ENCODE measurements around the gene TPM2. TPM values are rescaled to one million over a fixed set of nuclear protein-coding genes. Genes with fewer than 3 reads are reported as not detected.

TPM2 gene
- total and polyA plus RNA-seq, 10 of the 15 experiments (the other 5 are each of a cell fraction or from before 2014, with no cell fraction given), result 0.11 to 9.3 (median 1.1) TPM

DNA sequence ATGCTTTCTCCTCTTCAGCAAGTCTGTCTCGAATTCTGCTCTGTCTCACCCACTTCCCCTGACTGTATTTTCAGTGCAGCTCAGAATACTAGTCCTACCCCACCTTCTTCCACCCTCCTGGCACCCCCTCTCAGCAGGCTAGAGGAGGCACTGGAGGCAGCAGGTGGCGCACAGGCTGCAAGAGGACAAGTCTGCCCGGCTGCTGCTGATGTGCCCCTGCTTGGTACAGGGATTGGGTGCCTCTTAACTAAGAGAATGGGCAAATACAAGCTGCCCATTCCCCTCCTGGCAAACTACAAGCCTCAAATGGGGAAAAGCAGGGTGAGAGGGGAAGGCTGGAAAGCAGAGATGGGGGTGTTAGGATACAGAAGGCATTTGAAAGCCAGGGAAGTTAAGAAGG, 37.2 kb upstream of the TPM2 start (continued):
- TF ChIP-seq, protein P1, sequence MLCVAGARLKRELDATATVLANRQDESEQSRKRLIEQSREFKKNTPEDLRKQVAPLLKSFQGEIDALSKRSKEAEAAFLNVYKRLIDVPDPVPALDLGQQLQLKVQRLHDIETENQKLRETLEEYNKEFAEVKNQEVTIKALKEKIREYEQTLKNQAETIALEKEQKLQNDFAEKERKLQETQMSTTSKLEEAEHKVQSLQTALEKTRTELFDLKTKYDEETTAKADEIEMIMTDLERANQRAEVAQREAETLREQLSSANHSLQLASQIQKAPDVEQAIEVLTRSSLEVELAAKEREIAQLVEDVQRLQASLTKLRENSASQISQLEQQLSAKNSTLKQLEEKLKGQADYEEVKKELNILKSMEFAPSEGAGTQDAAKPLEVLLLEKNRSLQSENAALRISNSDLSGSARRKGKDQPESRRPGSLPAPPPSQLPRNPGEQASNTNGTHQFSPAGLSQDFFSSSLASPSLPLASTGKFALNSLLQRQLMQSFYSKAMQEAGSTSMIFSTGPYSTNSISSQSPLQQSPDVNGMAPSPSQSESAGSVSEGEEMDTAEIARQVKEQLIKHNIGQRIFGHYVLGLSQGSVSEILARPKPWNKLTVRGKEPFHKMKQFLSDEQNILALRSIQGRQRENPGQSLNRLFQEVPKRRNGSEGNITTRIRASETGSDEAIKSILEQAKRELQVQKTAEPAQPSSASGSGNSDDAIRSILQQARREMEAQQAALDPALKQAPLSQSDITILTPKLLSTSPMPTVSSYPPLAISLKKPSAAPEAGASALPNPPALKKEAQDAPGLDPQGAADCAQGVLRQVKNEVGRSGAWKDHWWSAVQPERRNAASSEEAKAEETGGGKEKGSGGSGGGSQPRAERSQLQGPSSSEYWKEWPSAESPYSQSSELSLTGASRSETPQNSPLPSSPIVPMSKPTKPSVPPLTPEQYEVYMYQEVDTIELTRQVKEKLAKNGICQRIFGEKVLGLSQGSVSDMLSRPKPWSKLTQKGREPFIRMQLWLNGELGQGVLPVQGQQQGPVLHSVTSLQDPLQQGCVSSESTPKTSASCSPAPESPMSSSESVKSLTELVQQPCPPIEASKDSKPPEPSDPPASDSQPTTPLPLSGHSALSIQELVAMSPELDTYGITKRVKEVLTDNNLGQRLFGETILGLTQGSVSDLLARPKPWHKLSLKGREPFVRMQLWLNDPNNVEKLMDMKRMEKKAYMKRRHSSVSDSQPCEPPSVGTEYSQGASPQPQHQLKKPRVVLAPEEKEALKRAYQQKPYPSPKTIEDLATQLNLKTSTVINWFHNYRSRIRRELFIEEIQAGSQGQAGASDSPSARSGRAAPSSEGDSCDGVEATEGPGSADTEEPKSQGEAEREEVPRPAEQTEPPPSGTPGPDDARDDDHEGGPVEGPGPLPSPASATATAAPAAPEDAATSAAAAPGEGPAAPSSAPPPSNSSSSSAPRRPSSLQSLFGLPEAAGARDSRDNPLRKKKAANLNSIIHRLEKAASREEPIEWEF (IDR thresholded peaks at IDR 0.05; ENCODE audit: insufficient replicate concordance, low read depth, low read length), result no peak
- TF ChIP-seq RFX5 (IDR thresholded peaks at IDR 0.05; ENCODE audit: low read depth, low read length) (peak; percentile 98), JUND (IDR thresholded peaks at IDR 0.05; ENCODE audit: low read depth, low read length) (no peak), POLR2AphosphoS2 (IDR thresholded peaks at IDR 0.05; ENCODE audit: low read depth, low read length) (no peak), SMAD5 (IDR thresholded peaks at IDR 0.05; ENCODE audit: low read depth) (no peak), ESRRA (IDR thresholded peaks at IDR 0.05; ENCODE audit: low read length) (no peak), BHLHE40 (IDR thresholded peaks at IDR 0.05; ENCODE audit: borderline replicate concordance in 1 of 2, low read depth in 2 of 2, low read length in 1 of 2) (peak; percentile 30 to 41; a peak in 2 of 4 replicates), PAX5 (IDR thresholded peaks at IDR 0.05; ENCODE audit: borderline replicate concordance, low read depth, low read length) (no peak), RAD21 (IDR thresholded peaks at IDR 0.05; ENCODE audit: insufficient read depth, low read depth, low read length) (0 out of 2 replicates have a peak, but pooled peaks have one; percentile 17), ZNF217 (IDR thresholded peaks at IDR 0.05) (no peak), SREBF2 (IDR thresholded peaks at IDR 0.05; ENCODE audit: low read length) (no peak), NFXL1 (IDR thresholded peaks at IDR 0.05; ENCODE audit: borderline replicate concordance) (no peak), CREM (IDR thresholded peaks at IDR 0.05; ENCODE audit: low read depth) (peak; percentile 79), MXI1 (IDR thresholded peaks at IDR 0.05; ENCODE audit: low read depth, low read length) (no peak), SREBF1 (IDR thresholded peaks at IDR 0.05; ENCODE audit: low read length) (no peak), FOXK2 (IDR thresholded peaks at IDR 0.05) (no peak), CHD1 (IDR thresholded peaks at IDR 0.05; ENCODE audit: low read depth, low read length) (no peak), HDGF (IDR thresholded peaks at IDR 0.05) (peak; percentile 87), CEBPB (IDR thresholded peaks at IDR 0.05; ENCODE audit: borderline replicate concordance in 1 of 2, low read depth in 2 of 2, low read length in 2 of 2) (peak in 1 of 2 experiments; percentile 49; a peak in 1 of 4 replicates), STAT1 (conservative IDR thresholded peaks at IDR 0.05) (no peak), CBX5 (IDR thresholded peaks at IDR 0.05; ENCODE audit: low read depth) (no peak), MYC (IDR thresholded peaks at IDR 0.05; ENCODE audit: insufficient read depth, insufficient read length, insufficient replicate concordance, low read length, severe bottlenecking) (no peak), IKZF1 (conservative IDR thresholded peaks at IDR 0.05) (no peak; the same call in 1 of the 2 replicates)
- TF ChIP-seq, protein P2, sequence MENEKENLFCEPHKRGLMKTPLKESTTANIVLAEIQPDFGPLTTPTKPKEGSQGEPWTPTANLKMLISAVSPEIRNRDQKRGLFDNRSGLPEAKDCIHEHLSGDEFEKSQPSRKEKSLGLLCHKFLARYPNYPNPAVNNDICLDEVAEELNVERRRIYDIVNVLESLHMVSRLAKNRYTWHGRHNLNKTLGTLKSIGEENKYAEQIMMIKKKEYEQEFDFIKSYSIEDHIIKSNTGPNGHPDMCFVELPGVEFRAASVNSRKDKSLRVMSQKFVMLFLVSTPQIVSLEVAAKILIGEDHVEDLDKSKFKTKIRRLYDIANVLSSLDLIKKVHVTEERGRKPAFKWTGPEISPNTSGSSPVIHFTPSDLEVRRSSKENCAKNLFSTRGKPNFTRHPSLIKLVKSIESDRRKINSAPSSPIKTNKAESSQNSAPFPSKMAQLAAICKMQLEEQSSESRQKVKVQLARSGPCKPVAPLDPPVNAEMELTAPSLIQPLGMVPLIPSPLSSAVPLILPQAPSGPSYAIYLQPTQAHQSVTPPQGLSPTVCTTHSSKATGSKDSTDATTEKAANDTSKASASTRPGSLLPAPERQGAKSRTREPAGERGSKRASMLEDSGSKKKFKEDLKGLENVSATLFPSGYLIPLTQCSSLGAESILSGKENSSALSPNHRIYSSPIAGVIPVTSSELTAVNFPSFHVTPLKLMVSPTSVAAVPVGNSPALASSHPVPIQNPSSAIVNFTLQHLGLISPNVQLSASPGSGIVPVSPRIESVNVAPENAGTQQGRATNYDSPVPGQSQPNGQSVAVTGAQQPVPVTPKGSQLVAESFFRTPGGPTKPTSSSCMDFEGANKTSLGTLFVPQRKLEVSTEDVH (IDR thresholded peaks at IDR 0.05; ENCODE audit: low read depth, partially characterized antibody), result no peak
- TF ChIP-seq, protein P3, sequence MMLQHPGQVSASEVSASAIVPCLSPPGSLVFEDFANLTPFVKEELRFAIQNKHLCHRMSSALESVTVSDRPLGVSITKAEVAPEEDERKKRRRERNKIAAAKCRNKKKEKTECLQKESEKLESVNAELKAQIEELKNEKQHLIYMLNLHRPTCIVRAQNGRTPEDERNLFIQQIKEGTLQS (IDR thresholded peaks at IDR 0.05; ENCODE audit: borderline replicate concordance, extremely low read depth, low read depth, low read length), result no peak
